ENCODE data around the gene WDR36. TPM values are rescaled to one million over a fixed set of nuclear protein-coding genes. Genes with fewer than 3 reads are reported as not detected.

Gene WDR36
- polyA plus RNA-seq, 1 of the 3 experiments (the other 2 are of a cell fraction), result 6.7 TPM

DNA sequence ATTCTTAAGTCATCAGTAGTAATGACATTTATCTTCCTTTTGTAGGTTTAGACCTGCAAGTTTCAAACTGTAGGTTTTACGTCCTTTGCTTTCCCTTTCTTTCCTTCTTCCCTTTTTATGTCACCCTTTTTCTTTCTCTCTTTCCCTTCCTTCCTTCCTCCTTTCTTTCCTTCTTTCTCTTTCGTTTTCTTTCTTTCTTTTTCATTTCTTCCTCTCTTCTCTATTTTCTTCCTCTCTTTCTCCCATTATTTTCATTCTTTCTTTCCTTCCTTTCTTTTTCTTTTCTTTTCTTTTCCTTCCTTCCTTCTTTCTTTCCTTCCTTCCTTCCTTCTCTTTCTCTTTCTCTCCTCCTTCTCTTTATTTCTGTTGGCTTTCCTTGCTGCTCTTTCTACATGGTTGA is 59.9 kb downstream of the WDR36 start:
- no peak overlapping the region; the same call in 1 of the 2 replicates for H2AFZ ChIP-seq (ENCODE audit: low read depth)
- H3K27me3 ChIP-seq (ENCODE audit: insufficient read depth), result no peaks in the 10 kb centered on the region
- no peaks in the 10 kb centered on the region for H4K20me1 ChIP-seq (ENCODE audit: insufficient read depth)

DNA sequence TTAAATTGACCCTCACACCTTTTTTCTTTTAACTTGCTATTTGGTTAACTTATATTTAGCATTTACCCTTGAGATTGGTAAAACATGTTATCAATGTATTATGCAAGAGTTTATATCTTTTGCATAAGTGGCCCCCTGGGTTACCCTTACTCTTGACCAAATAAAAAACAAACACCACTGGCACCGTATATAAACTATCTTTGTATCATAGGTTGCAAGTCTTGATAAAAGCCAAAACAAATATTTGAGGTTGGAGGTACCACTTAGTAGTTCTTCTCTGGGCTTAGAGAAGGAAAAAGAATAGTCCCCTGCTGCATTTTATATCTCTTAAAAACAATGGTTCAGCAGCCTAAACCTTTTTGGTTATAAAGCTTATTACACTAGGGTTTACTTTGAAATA is 61.3 kb downstream of the WDR36 start:
- Histone ChIP-seq H3K4me2 (no peak overlapping the region), H3K9me3 (no peaks in the 10 kb centered on the region), H3K27me3 (ENCODE audit: insufficient read depth) (no peaks in the 10 kb centered on the region), H3K9me2 (no peaks in the 10 kb centered on the region), H3K4me1 (ENCODE audit: control insufficient read depth in 1 of 2, insufficient read depth in 2 of 2, low read depth in 1 of 2, low read length in 1 of 2) (no peaks in the 10 kb centered on the region), H4K20me1 (ENCODE audit: insufficient read depth) (no peaks in the 10 kb centered on the region), H3K79me2 (ENCODE audit: insufficient read depth) (no peaks in the 10 kb centered on the region), H3K4me3 (ENCODE audit: low read depth in 2 of 2, low read length in 1 of 2) (no peak overlapping the region), H2AFZ (ENCODE audit: low read depth) (no peak overlapping the region), H3K9ac (no peak overlapping the region), H3F3A (replicated peaks; ENCODE audit: insufficient read depth) (no peaks in the 10 kb centered on the region), H3K36me3 (replicated peaks in 1 of 2; ENCODE audit: control insufficient read depth in 1 of 2, insufficient read depth in 2 of 2, low read length in 1 of 2) (no peaks in the 10 kb centered on the region), H3K27ac (ENCODE audit: low read depth in 2 of 2, low read length in 1 of 2) (no peak overlapping the region)
- WGBS (ENCODE audit: low lambda C conversion rate), result 77% methylated on average over 1 of the region's 1 CpG
- DNase-seq, result no peak
- POLR2A ChIA-PET, result no interaction called here
- TF ChIP-seq, protein P1, sequence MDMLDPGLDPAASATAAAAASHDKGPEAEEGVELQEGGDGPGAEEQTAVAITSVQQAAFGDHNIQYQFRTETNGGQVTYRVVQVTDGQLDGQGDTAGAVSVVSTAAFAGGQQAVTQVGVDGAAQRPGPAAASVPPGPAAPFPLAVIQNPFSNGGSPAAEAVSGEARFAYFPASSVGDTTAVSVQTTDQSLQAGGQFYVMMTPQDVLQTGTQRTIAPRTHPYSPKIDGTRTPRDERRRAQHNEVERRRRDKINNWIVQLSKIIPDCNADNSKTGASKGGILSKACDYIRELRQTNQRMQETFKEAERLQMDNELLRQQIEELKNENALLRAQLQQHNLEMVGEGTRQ (IDR thresholded peaks at IDR 0.05; ENCODE audit: borderline replicate concordance, low read depth, low read length), result no peak
- TF ChIP-seq, protein P2, sequence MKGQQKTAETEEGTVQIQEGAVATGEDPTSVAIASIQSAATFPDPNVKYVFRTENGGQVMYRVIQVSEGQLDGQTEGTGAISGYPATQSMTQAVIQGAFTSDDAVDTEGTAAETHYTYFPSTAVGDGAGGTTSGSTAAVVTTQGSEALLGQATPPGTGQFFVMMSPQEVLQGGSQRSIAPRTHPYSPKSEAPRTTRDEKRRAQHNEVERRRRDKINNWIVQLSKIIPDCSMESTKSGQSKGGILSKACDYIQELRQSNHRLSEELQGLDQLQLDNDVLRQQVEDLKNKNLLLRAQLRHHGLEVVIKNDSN (IDR thresholded peaks at IDR 0.05; ENCODE audit: borderline replicate concordance, low read depth), result no peak
- TF ChIP-seq, protein P3, sequence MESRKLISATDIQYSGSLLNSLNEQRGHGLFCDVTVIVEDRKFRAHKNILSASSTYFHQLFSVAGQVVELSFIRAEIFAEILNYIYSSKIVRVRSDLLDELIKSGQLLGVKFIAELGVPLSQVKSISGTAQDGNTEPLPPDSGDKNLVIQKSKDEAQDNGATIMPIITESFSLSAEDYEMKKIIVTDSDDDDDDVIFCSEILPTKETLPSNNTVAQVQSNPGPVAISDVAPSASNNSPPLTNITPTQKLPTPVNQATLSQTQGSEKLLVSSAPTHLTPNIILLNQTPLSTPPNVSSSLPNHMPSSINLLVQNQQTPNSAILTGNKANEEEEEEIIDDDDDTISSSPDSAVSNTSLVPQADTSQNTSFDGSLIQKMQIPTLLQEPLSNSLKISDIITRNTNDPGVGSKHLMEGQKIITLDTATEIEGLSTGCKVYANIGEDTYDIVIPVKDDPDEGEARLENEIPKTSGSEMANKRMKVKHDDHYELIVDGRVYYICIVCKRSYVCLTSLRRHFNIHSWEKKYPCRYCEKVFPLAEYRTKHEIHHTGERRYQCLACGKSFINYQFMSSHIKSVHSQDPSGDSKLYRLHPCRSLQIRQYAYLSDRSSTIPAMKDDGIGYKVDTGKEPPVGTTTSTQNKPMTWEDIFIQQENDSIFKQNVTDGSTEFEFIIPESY (IDR thresholded peaks at IDR 0.05; ENCODE audit: borderline replicate concordance, low read depth), result no peak
- TF ChIP-seq EP300 (IDR thresholded peaks at IDR 0.05; ENCODE audit: borderline replicate concordance in 1 of 2, low read depth in 1 of 2, low read length in 1 of 2), result no peak
- TF ChIP-seq TEAD4 (IDR thresholded peaks at IDR 0.05; ENCODE audit: borderline replicate concordance, insufficient read depth), result no peak
- TF ChIP-seq SMC3 (IDR thresholded peaks at IDR 0.05; ENCODE audit: low read depth, low read length), result no peak
- TF ChIP-seq RFX5 (IDR thresholded peaks at IDR 0.05; ENCODE audit: low read length), result no peak
- no peak for TF ChIP-seq CHD2 (IDR thresholded peaks at IDR 0.05; ENCODE audit: low read length, partially characterized antibody)
- TF ChIP-seq MXI1 (IDR thresholded peaks at IDR 0.05; ENCODE audit: low read depth, low read length), result no peak
- TF ChIP-seq GATA2 (CRISPR knock-in tag; IDR thresholded peaks at IDR 0.05), result no peak
- CTCF ChIA-PET, result no interaction called here

More for the DNA sequence above, 59.9 kb downstream of the WDR36 start:
- Histone ChIP-seq H3K9ac (no peak overlapping the region), H3K9me2 (no peaks in the 10 kb centered on the region), H3K79me2 (ENCODE audit: insufficient read depth) (no peaks in the 10 kb centered on the region), H3K9me3 (no peaks in the 10 kb centered on the region), H3K4me3 (ENCODE audit: low read depth in 2 of 2, low read length in 1 of 2) (no peak overlapping the region), H3K4me2 (no peak overlapping the region), H3K36me3 (replicated peaks in 1 of 2; ENCODE audit: control insufficient read depth in 1 of 2, insufficient read depth in 2 of 2, low read length in 1 of 2) (no peaks in the 10 kb centered on the region), H3F3A (replicated peaks; ENCODE audit: insufficient read depth) (no peaks in the 10 kb centered on the region), H3K4me1 (ENCODE audit: control insufficient read depth in 1 of 2, insufficient read depth in 2 of 2, low read depth in 1 of 2, low read length in 1 of 2) (no peaks in the 10 kb centered on the region), H3K27ac (ENCODE audit: low read depth in 2 of 2, low read length in 1 of 2) (no peak overlapping the region)
- DNase-seq, result no peak
- ChIA-PET POLR2A (no interaction called here), CTCF (interaction anchor here (1.4 kb wide), 1 partner anchor 235 kb away, joined by 3 read pairs; no protein-coding TSS in a partner anchor)
- 59% methylated on average over 2 of the region's 2 CpGs for WGBS (ENCODE audit: low lambda C conversion rate)
- no peak for TF ChIP-seq CHD2 (IDR thresholded peaks at IDR 0.05; ENCODE audit: low read length, partially characterized antibody)
- no peak for TF ChIP-seq GATA2 (CRISPR knock-in tag; IDR thresholded peaks at IDR 0.05)
- TF ChIP-seq, protein P1 (IDR thresholded peaks at IDR 0.05; ENCODE audit: borderline replicate concordance, low read depth, low read length), result no peak
- no peak for TF ChIP-seq RFX5 (IDR thresholded peaks at IDR 0.05; ENCODE audit: low read length)
- no peak for TF ChIP-seq YY1 (IDR thresholded peaks at IDR 0.05; ENCODE audit: low read depth)
- no peak for TF ChIP-seq FOXM1 (IDR thresholded peaks at IDR 0.05; ENCODE audit: low read depth)
- TF ChIP-seq TEAD4 (IDR thresholded peaks at IDR 0.05; ENCODE audit: borderline replicate concordance, insufficient read depth), result no peak
- TF ChIP-seq RXRA (IDR thresholded peaks at IDR 0.05; ENCODE audit: borderline replicate concordance, low read depth), result no peak

Data from SK-N-SH (cell line).